Posterior vena cava (tissue), 2 donors: Measurements from ENCODE around the gene SEMA6D. TPM values are rescaled to one million over a fixed set of nuclear protein-coding genes. Genes with fewer than 3 reads are reported as not detected.

Experiments used
- DNase-seq: peaks from one replicate; pipeline ENCODE4 v3.0.0-alpha.2; 2020; ENCODE audit warnings: low spot score
- intact Hi-C, 2 donors: fragments of 100-400 bp; cut with DNase I; formaldehyde crosslinking; loops; one replicate each; pipeline versions ENCODE4 v1.14.1 to v1.14.2; 2022 to 2023
- total RNA-seq, 2 donors: library from RNA; stranded (reverse); fragmentation: NEBNext Ultra II Directional; extraction: Animal tissue kit (Norgen Biotek cat#: 25700); gene quantifications; one replicate each; pipeline ENCODE4 v1.2.1, GENCODE V29; 2021
- donor health status: DM: yes; HTN: yes; CAD: no.
- donor health status: DM: yes; HTN: yes; CAD: no.

The SEMA6D gene
- total RNA-seq, 2 donors from 2014 or later, result 3.6 to 7.5 TPM

- no peak for DNase-seq
- intact Hi-C loops, result loop anchor here in 1 of 2 donors (10.0 kb wide), 1 partner anchor 908 kb away; no protein-coding TSS in a partner anchor
Observed at GRCh38 chr15:47812470-47812999, 95.2 kb downstream of the SEMA6D start.

GRCh38 chr15:47813748-47814384 is 96.6 kb downstream of the SEMA6D start:
- DNase-seq, result no peak
- intact Hi-C loops, result loop anchor here in 1 of 2 donors (10.0 kb wide), 1 partner anchor 909 kb away; no protein-coding TSS in a partner anchor

DNA sequence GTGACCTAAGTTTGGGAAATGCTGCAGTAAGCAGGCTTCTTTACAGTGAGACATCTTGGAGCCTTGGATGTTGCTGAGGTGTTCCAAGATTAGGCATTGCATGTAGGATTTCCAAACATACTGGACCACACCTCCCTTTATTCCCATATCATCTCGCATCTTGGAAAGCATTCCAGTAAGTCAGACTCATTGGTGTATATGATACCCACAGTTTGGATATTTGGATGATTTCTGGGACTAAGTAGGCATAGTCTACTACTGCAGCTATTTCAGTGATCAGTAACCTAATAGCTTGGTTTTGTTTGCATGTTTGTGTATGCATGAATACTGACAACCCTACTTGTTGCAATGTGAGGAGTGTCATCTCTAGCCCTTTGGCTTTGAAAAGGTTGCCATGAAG is 97.3 kb downstream of the SEMA6D start:
- DNase-seq, result no peak
- intact Hi-C loops, result loop anchor here in 1 of 2 donors (10.0 kb wide), 1 partner anchor 910 kb away; no protein-coding TSS in a partner anchor

GRCh38 chr15:47817969-47818548 is 100.8 kb downstream of the SEMA6D start:
- intact Hi-C loops, result loop anchor here in 1 of 2 donors (10.0 kb wide), 1 partner anchor 913 kb away; no protein-coding TSS in a partner anchor
- no peak for DNase-seq

GRCh38 chr15:47819158-47819557 is 101.9 kb downstream of the SEMA6D start:
- DNase-seq, result no peak

GRCh38 chr15:47820057-47820746 is 102.9 kb downstream of the SEMA6D start:
- intact Hi-C loops, result no loop called here

More at GRCh38 chr15:47819158-47819557, 101.9 kb downstream of the SEMA6D start:
- intact Hi-C loops, result loop anchor here in 1 of 2 donors (10.0 kb wide), 1 partner anchor 914 kb away; no protein-coding TSS in a partner anchor

DNA sequence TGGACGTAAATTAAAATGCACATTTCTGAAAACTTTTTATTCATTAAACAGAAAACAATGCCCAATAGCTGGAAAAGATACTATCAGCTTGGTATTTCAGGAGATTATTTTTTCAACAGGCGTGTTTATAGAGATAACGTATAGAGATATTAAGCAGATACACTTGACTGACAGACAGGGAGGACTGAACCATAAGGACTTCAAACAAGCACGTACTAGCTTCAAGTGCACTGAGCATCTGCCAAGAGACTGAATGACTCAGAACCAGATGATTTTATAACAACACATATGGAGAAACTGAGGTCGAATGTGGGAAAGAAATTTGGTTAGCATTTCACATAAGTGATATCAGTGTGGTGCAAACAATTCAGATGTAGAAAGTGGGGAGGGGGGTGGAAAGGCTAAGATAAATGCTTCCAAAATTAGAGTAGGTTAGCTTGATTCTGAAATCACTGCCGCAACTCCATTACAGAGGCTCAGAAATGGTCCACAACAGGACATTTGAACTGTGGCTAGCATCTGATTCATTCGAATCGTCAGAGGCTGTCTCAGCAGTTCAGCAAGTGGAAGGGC is 103.5 kb downstream of the SEMA6D start:
- no peak for DNase-seq
- intact Hi-C loops, result no loop called here

More at GRCh38 chr15:47820057-47820746, 102.9 kb downstream of the SEMA6D start:
- no peak for DNase-seq

DNA sequence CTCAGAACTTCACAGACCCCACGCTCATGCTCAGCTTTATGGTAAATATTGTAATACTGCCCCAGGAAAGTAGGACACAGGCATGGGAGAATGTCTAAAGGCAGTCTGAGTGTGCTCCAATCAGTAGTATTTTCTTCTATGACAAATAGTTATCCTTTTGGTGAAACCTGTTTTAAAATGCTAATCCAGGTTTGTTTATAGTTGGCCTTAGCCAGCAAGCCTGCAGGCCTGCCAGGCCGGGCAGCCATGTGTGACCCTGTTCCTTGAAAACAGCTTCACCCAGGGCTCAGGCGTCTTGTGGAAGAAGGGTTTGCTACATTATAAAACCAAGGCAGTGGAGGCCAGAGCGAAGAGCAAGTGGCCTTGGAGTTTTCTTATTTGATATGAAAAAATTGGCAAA is 104.7 kb downstream of the SEMA6D start:
- intact Hi-C loops, result no loop called here
- no peak for DNase-seq
